ENCODE data around the gene HOXC11.
A peak's percentile ranks its signal among the peaks of the same experiment; 100 is the strongest.

Gene HOXC11

GRCh38 chr12:54000116-54001114 is 27.5 kb downstream of the HOXC11 start, which contains the start of gene HOXC9:
HOXC9 (plus strand) TSS chr12:54000161; CDS start chr12:54000189, 28 bp downstream.
- DNase-seq: no peak

DNA sequence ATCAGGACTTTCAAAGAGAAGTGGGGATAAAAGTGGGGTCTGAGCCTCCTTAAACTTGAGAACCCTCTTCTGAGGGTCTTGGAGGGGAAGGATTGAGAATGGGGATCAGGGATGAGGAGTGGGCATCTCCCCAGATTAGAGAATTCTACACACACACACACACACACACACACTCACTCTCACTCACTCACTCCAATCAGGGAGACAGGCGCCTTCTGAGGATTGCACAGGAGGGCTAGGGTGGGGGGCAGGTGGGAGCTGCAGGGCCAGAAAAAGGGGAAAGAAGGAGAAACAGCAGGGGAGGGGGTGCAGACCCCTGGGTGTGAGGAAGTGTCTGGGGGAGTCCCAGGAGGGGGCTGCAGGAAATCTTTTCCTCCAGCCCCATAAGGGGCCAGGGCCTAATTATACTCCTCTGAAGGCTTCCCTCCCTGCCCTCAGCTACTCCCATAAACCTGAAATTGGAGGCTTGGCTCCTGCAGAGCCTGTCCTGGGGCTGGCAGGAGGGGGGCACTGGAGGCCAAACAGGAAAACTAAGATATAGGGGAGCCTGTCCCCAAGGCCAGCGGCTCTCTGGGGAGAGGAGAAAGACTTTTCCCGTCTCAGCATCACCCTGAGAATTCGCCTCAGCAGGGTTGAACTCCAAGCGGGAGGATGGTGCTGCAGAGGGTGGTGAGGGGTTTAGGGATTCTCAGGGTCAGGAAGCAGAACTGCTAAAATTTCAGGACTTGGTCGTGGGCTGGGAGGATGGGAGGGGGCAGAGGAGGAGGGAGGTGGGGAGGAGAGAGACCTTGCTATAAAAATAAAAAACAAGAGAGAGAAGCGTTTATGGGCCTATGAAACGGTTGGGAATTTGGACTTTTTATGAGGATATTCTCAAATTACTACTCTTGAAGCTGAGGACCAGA is 28.6 kb downstream of the HOXC11 start:
- no peak for DNase-seq

DNA sequence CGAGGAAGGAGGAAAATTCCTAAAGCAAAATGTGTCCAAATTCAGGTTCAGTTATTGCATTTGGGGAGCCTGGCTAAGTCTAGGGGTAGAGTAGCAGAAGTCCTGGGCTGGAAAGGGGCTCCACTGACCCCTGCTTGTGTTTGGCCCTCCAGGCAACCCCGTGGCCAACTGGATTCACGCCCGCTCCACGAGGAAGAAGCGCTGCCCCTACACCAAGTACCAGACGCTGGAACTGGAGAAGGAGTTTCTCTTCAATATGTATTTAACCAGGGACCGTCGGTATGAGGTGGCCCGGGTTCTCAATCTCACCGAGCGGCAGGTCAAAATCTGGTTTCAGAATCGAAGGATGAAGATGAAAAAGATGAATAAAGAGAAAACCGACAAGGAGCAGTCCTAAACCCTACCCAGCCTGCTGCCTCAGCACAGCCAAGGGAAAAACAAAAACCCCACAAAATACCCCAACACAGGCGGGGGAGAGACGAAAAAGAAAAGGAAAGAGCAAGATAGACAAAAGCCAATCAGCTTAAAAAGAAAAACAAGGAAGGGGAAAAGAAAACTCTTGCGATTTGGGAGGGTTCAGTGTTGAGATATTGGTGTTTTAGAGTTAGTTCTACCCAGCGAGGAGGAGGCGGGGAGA is 29.5 kb downstream of the HOXC11 start:
- no peak for DNase-seq

GRCh38 chr12:54002915-54003389 is 30.0 kb downstream of the HOXC11 start:
- no peak for DNase-seq

- DNase-seq: no peak
Observed at GRCh38 chr12:54003625-54004024, 30.7 kb downstream of the HOXC11 start.

DNA sequence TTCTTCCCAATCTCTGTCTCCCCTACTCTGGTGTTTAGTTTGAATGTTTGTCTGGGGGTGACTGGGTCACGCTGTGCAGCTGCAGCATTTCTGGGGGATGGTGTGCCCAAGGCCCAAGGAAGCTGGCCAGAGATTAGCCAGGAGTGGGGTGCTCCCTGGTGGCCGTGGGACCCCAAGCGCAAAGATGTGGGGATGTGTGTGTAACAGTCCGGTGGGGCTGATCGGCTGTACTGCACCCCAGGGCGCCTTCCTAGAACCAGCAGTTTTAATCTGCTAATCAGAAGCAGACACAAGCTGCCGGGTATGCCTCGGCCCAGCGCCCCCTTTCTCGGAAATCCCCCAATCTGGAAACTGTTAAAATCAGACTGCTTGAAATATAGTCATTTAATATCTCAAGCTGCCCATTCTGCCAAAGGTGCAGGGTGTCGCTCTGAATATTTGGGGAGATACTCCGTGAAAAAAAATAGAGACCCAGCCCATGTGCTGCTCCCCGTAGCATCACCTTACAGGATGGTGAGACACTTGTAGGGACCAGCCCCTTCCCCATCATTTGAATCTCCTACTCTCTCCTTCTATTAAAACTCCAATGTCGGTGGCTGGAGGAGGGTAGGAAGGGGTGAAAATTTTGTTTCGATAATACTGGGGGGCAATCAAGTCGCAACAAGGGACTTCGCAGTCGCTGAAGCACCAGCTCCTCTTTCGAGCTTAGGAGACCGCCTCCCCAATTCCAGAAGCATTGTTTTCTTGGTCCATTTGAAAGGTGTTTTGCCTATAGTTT is 31.3 kb downstream of the HOXC11 start:
- no peak for DNase-seq

DNA sequence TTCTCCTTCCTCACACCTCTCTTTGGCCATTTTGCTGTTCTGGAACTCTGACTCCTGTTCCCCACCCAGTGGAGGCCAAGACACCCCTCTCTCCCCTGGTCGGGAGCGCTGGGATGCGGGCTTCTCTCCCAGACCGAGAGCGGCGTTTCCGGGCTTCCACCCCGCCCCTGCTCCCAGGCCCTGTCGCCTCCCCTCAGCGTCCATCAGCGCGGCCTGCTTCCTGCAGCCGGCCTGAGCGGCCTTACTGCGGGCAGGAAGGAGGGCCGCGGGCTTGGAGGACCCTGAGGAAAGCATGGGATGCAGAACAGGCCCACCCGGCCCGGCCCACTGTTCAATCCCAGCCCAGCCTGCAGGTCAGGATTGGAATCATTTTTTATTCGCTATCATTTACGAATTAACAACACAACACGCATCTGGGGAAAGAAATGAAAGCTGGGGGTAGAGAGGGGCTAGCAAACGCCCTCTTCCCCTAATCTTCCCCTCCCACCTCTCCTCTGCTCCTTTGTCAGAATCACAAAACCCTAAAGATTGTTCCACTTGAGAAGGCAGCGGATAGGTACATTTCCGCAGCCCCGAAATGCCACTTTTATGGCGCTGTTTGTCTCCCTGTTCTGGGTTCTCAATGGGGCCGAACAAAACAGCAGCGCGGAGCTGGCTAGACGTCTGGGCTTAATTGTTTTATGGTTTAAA is 32.1 kb downstream of the HOXC11 start:
- DNase-seq: no peak

DNA sequence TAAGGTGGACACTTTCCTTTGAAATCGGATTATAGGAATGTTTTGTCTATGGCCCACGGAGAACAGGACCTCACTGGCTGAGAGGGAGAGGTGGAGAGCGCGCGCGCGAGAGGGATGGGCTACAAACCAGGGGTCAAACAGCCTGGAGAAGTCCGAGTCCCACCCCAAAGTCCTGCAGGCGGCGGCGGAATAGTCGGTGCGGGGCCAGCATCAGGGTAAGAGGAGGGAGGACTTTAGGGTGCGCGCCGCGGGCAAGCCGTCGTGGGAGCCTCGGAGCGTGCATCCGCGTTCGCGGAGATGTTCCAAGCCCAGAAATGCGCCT is 32.6 kb downstream of the HOXC11 start:
- DNase-seq: no peak

DNA sequence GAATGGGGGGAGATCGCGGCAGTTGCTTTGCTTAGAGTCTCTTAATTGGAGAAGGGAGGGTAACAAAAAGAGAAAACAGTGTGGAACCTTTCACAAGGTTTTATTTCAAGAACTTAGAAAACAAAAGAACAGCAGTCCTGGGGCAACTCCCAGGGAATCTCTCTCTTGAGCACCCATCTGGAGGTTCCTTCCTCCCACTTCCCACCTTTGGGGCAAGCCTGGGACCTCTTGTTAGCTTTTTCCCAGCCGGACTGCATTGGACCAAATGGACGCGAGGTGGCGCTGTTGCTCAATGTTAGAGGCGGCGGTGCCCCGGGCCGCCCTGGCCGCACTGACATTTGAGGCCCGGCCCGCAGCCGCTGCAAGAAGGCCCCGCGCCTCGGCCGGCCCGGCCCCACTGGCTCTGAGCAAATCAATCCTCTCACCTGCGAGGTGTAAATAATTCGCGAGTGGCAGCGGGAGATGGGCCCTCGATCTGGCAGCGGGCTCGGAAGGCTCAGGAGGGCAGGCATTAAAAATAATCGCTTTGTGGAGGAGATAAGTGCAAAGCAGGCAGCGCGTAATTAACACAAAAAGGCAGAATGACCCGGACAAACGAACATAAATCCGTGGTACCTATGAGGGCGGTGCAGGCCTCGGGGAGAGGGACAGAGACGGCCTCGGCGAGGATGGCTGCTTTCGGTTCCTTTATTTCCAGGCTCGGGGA is 33.1 kb downstream of the HOXC11 start:
- peak; percentile 64 for DNase-seq

- no peak for DNase-seq
Observed at GRCh38 chr12:54006559-54007220, 33.8 kb downstream of the HOXC11 start.

DNA sequence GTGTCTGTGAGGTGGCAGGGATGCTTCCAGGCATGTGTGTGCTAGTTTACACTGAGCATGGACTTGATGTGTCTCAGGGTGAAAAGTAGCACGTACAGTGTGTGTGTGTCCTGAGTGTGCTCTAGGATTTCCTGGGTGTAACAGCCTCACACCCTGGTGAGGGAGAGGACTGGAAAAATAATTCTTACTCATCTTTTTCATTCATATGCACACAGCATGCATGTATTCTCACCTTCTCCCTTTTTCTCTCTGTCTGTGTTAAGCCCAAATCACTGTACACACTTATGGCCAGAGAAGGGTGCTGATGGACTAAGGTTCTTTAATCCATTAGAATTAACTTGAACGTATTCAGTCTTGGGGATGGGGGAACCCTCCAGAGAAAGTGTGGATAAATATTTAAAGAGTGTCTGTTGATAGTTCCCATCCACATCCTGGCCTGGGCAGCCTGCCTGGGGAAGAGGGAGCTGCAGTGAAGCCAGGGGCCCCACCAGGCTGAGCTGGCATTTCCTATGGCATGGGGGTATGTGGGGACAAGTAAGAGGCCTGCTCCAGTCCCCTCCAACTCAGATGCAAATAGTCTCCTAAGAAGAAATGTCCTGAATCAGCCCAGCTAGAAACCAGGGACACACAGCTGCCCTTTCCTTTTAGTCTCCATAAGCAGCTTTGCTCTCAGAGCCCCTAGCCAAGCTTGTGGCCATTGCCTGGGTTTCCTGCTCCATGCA is 34.8 kb downstream of the HOXC11 start:
- DNase-seq: no peak

GRCh38 chr12:54008260-54008552 is 35.3 kb downstream of the HOXC11 start:
- no peak for DNase-seq

- no peak for DNase-seq
Observed at GRCh38 chr12:54009171-54010052, 36.5 kb downstream of the HOXC11 start.

DNA sequence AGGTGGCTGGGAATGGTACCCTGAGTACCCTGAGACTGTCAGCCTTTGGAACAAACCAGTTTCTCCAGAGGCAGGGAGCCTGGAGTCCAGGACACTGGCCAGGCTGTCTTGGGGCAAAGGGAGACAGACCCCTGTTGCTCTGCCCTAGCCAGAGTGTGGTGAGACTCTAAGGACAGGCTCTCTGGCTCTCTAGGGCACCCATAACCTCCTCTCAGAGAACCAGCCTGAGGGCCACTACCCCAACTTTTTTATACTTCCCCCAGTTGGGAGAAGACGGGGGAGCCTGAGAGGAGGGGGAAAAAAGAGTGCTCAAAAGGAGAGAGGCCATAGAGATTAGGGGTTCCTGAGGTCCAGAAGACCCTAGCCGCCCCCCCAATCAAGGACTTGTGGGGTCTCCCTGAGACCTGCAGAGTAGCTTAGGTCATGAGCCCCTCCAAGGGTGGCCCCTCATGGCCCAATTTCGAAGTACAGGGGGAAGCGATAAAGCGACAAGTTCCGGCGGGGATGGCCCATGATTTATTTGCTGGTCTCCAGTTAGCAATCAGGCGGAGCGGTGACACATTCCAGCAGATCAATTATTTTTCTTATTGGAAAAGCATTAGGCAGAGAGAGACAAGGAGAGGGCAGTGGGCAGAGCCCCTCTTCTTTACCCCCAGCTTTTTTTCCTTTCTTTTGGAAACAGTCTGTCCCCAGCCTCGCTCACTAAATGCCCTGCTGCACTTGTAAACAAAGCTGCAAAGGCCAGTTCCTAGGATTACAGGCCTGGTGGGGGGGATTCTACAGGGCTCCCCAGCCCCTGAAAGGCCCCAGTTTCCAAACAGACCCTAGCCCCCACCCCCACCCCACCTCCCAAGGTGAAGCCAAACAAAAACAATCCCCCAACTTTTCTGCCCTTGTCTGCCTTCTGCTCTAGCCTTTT is 37.4 kb downstream of the HOXC11 start:
- no peak for DNase-seq

- no peak for DNase-seq
Observed at GRCh38 chr12:54010972-54011664, 38.2 kb downstream of the HOXC11 start.

DNA sequence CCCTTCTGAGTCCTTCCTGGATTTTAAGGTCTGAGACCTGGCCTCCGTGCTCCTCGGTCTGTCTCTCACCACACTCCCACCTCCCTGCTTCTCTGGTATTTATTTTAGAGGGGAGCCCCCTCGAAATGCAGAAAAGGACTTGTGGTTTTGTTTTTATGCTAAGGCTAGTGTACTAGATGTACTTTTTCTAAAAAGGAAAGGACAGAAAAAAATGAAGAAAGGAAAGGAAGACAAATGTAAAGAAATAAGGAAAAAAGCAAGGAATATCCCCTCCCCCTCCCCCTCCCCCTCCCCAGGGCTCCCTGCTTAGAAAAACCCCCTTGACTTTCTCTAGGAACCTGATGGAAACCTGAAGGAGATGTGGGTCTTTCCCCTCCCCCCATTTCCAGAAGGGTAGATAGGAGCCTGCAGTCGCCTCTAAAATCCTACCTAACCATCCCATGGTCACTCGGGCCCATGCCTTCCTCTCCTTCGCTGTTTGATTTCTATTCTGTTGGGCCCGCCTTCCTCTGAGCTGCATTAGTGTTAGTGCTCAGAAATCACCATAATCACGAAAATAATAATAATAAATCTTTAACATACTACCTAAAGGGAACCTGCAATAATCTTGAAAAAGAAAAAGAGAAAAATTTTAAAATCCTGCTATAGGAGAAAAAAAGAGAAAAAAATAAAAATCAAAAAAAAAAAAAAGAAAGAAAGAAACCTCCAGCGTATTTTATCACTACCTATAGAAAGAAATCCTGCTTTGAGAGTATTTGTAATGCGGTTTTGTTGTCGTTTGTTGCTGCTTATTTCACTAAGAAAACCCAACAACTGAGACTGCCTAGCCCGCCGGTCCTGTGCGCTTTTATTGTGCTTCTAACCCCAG is 39.0 kb downstream of the HOXC11 start:
- DNase-seq: no peak

Measured in NCI-H1436 (cell line).